ENCODE data around the gene AVPR2. TPM values are rescaled to one million over a fixed set of nuclear protein-coding genes. Genes with fewer than 3 reads are reported as not detected.

AVPR2 gene
- total RNA-seq, 2 donors from 2014 or later: not detected

DNA sequence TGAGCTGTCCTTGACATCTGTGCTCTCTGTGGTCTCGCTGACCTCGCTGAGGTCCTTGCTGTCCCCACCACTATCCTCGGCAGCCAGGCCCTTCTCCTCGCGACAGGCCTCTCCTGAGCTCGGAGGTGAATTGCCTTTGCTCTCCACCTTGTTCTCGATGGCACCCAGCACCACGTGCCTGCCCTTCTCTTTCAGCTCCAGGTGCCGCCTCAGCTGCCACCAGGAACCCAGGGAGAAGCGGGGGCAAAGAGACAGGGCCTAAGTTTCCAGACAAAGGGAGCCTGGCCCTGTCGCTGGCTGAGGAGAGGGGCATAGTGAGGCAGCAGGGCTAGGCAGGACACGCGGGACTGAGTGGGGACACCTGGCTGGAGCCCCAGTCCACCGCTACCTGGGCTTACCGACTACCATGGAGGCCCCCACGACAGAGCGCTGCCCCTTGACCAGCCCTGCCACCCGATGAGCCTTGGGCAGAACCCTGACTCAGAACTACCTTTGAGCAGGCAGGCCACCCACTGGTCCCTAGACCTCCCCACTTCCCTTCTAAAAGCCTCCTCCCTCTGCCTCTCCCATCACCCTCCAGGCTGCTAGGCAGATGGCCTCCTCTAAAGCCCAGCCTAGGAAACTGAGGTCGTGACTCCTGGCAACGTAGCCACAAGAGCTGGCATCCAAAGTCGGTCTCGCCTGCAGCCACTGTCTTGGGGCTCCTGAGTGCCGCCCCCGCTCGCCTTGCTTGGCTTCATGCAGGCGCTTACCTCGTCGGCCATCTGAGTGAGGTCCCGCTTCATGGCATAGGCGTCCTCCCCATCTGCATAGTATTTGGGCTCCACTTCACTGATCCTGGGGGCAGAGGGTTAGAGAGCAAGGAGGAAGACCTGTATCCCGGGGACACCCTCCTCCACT lies 25.8 kb downstream of the AVPR2 start:
- no peak overlapping the region for H3K27ac Mint-ChIP-seq
- no peak overlapping the region for H3K27ac ChIP-seq (ENCODE audit: low read depth, low read length)

GRCh38 chrX:153931151-153931550 lies 26.7 kb downstream of the AVPR2 start:
- TF ChIP-seq, protein P1, sequence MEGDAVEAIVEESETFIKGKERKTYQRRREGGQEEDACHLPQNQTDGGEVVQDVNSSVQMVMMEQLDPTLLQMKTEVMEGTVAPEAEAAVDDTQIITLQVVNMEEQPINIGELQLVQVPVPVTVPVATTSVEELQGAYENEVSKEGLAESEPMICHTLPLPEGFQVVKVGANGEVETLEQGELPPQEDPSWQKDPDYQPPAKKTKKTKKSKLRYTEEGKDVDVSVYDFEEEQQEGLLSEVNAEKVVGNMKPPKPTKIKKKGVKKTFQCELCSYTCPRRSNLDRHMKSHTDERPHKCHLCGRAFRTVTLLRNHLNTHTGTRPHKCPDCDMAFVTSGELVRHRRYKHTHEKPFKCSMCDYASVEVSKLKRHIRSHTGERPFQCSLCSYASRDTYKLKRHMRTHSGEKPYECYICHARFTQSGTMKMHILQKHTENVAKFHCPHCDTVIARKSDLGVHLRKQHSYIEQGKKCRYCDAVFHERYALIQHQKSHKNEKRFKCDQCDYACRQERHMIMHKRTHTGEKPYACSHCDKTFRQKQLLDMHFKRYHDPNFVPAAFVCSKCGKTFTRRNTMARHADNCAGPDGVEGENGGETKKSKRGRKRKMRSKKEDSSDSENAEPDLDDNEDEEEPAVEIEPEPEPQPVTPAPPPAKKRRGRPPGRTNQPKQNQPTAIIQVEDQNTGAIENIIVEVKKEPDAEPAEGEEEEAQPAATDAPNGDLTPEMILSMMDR (conservative IDR thresholded peaks at IDR 0.05): no peak
- Histone ChIP-seq H3K27me3 (ENCODE audit: control insufficient read depth, insufficient read depth, low read length, poor library complexity, severe bottlenecking) (no peaks in the 10 kb centered on the region), H3K9me3 (ENCODE audit: control insufficient read depth, low read length) (no peaks in the 10 kb centered on the region), H3K9ac (ENCODE audit: extremely low read depth, low read length, poor library complexity, severe bottlenecking) (no peak overlapping the region), H3K27ac (ENCODE audit: low read depth, low read length) (no peak overlapping the region), H3K36me3 (ENCODE audit: control insufficient read depth, insufficient read depth, low read length) (peaks cover 8% of the 10 kb centered on the region), H3K4me3 (ENCODE audit: low read length) (no peak overlapping the region), H3K4me1 (ENCODE audit: control insufficient read depth, insufficient read depth, low read length) (no peaks in the 10 kb centered on the region)
- Mint-ChIP-seq H3K9me3 (peaks cover 69% of the 10 kb centered on the region), H3K27me3 (ENCODE audit: insufficient read depth) (no peaks in the 10 kb centered on the region), H3K4me1 (peaks cover 7% of the 10 kb centered on the region), H3K36me3 (ENCODE audit: low read depth) (peaks cover 14% of the 10 kb centered on the region), H3K27ac (no peak overlapping the region), H3K4me3 (no peak overlapping the region)
- 88 to 100% methylated on average over 2 to 8 of the region's 8 CpGs for WGBS, 2 experiments (ENCODE audit: insufficient coverage in 1 of 2, insufficient read length in 1 of 2)
- DNase-seq: no peak

More for the DNA sequence above, 25.8 kb downstream of the AVPR2 start:
- H3K36me3 ChIP-seq (ENCODE audit: control insufficient read depth, insufficient read depth, low read length): peaks cover 8% of the 10 kb centered on the region
- WGBS, 2 experiments (ENCODE audit: insufficient coverage in 1 of 2, insufficient read length in 1 of 2): 94 to 98% methylated on average over 11 to 31 of the region's 31 CpGs
- Mint-ChIP-seq H3K36me3 (ENCODE audit: low read depth) (peaks cover 14% of the 10 kb centered on the region), H3K4me1 (peaks cover 7% of the 10 kb centered on the region), H3K9me3 (peaks cover 66% of the 10 kb centered on the region), H3K27me3 (ENCODE audit: insufficient read depth) (no peaks in the 10 kb centered on the region), H3K4me3 (no peak overlapping the region)
- TF ChIP-seq, protein P1 (conservative IDR thresholded peaks at IDR 0.05): no peak
- no peaks in the 10 kb centered on the region for H3K27me3 ChIP-seq (ENCODE audit: control insufficient read depth, insufficient read depth, low read length, poor library complexity, severe bottlenecking)
- no peak for DNase-seq
- H3K4me3 ChIP-seq (ENCODE audit: low read length): no peak overlapping the region
- H3K9me3 ChIP-seq (ENCODE audit: control insufficient read depth, low read length): no peaks in the 10 kb centered on the region
- H3K4me1 ChIP-seq (ENCODE audit: control insufficient read depth, insufficient read depth, low read length): no peaks in the 10 kb centered on the region
- no peak overlapping the region for H3K9ac ChIP-seq (ENCODE audit: extremely low read depth, low read length, poor library complexity, severe bottlenecking)

- H3K27me3 ChIP-seq (ENCODE audit: control insufficient read depth, insufficient read depth, low read length, poor library complexity, severe bottlenecking): no peaks in the 10 kb centered on the region
- peaks cover 1% of the 10 kb centered on the region for H3K27me3 Mint-ChIP-seq (ENCODE audit: insufficient read depth)
- H3K4me1 Mint-ChIP-seq: peaks cover 7% of the 10 kb centered on the region
- H3K27ac ChIP-seq (ENCODE audit: low read depth, low read length): no peak overlapping the region
- no peaks in the 10 kb centered on the region for H3K9me3 ChIP-seq (ENCODE audit: control insufficient read depth, low read length)
- peaks cover 72% of the 10 kb centered on the region for H3K9me3 Mint-ChIP-seq
- 97% methylated on average over 5 to 11 of the region's 13 CpGs for WGBS, 2 experiments (ENCODE audit: insufficient coverage in 1 of 2, insufficient read length in 1 of 2)
- H3K4me3 ChIP-seq (ENCODE audit: low read length): no peak overlapping the region
- no peak overlapping the region for H3K4me3 Mint-ChIP-seq
- H3K9ac ChIP-seq (ENCODE audit: extremely low read depth, low read length, poor library complexity, severe bottlenecking): no peak overlapping the region
- H3K36me3 ChIP-seq (ENCODE audit: control insufficient read depth, insufficient read depth, low read length): peaks cover 8% of the 10 kb centered on the region
- no peaks in the 10 kb centered on the region for H3K4me1 ChIP-seq (ENCODE audit: control insufficient read depth, insufficient read depth, low read length)
- no peak overlapping the region for H3K27ac Mint-ChIP-seq
- TF ChIP-seq, protein P1 (conservative IDR thresholded peaks at IDR 0.05): no peak
- H3K36me3 Mint-ChIP-seq (ENCODE audit: low read depth): peaks cover 15% of the 10 kb centered on the region
- DNase-seq: no peak
Observed at GRCh38 chrX:153931748-153932147, 27.3 kb downstream of the AVPR2 start.

Data from endodermal cell (in vitro differentiated cells).